MM.1S (cell line): ENCODE measurements around the gene ARHGEF10L.

Source experiments
- DNase-seq: peaks from one replicate; pipeline ENCODE4 v3.0.0-alpha.2; 2015
- H2AFZ ChIP-seq: fragments of 300-600 bp; sonication (generic); 2 replicates; pipeline ENCODE4 v1.6.0; 2016; ENCODE audit warnings: antibody characterized with exemption, low read length
- H3F3A ChIP-seq: fragments of 300-600 bp; sonication (generic); 2 replicates; pipeline ENCODE4 v1.6.1; 2016; ENCODE audit warnings: mild to moderate bottlenecking, antibody characterized with exemption, low read length, moderate library complexity, mixed read lengths; ENCODE audit not compliant: insufficient read depth
- H3K27ac ChIP-seq: fragments of 300-600 bp; sonication (generic); 2 replicates; pipeline ENCODE4 v1.5.1; 2016; ENCODE audit warnings: mild to moderate bottlenecking, low read length
- H3K27me3 ChIP-seq: fragments of 300-600 bp; sonication (generic); replicated peaks from 2 replicates; pipeline ENCODE4 v1.6.0; 2016; ENCODE audit warnings: low read length; ENCODE audit not compliant: insufficient read depth
- H3K36me3 ChIP-seq: fragments of 300-600 bp; sonication (generic); replicated peaks from 2 replicates; pipeline ENCODE4 v1.6.1; 2016; ENCODE audit warnings: mild to moderate bottlenecking, low read length, mixed read lengths; ENCODE audit not compliant: insufficient read depth
- H3K4me1 ChIP-seq: fragments of 300-600 bp; sonication (generic); 2 replicates; pipeline ENCODE4 v1.6.1; 2016; ENCODE audit warnings: low read length, mixed read lengths
- H3K4me2 ChIP-seq: fragments of 300-600 bp; sonication (generic); 2 replicates; pipeline ENCODE4 v1.6.0; 2016; ENCODE audit warnings: low read depth, low read length
- H3K4me3 ChIP-seq: fragments of 300-600 bp; sonication (generic); 2 replicates; pipeline ENCODE4 v1.5.1; 2016; ENCODE audit warnings: low read length, mixed read lengths
- H3K79me2 ChIP-seq: fragments of 300-600 bp; sonication (generic); 2 replicates; pipeline ENCODE4 v1.6.1; 2016; ENCODE audit warnings: mixed run types, low read length, mixed read lengths
- H3K9ac ChIP-seq: fragments of 300-600 bp; sonication (generic); 2 replicates; pipeline ENCODE4 v1.6.1; 2016; ENCODE audit warnings: low read length, mixed read lengths
- H3K9me2 ChIP-seq: fragments of 300-600 bp; sonication (generic); replicated peaks from 2 replicates; pipeline ENCODE4 v1.6.1; 2016; ENCODE audit warnings: mild to moderate bottlenecking, low read length, mixed read lengths; ENCODE audit not compliant: insufficient read depth
- H3K9me3 ChIP-seq: fragments of 300-600 bp; sonication (generic); replicated peaks from 2 replicates; pipeline ENCODE4 v1.6.1; 2016; ENCODE audit warnings: mild to moderate bottlenecking, low read length, mixed read lengths; ENCODE audit not compliant: insufficient read depth
- H4K20me1 ChIP-seq: fragments of 300-600 bp; sonication (generic); 2 replicates; pipeline ENCODE4 v1.6.1; 2016; ENCODE audit warnings: mild to moderate bottlenecking, low read length, moderate library complexity, mixed read lengths; ENCODE audit not compliant: insufficient read depth
- EZH2 ChIP-seq: fragments of 300-600 bp; sonication (generic); optimal IDR thresholded peaks from 2 replicates; pipeline ENCODE3; 2017; ENCODE audit warnings: low read depth, mild to moderate bottlenecking, antibody characterized with exemption, low read length, mixed read lengths
- EZH2phosphoT487 ChIP-seq: fragments of 300-600 bp; sonication (generic); IDR thresholded peaks from 2 replicates; pipeline ENCODE4 v1.6.1; 2018; ENCODE audit warnings: antibody characterized with exemption, low read length
- TF ChIP-seq, protein P1 (sequence below): fragments of 300-600 bp; sonication (generic); IDR thresholded peaks from 2 replicates; pipeline ENCODE4 v1.5.1; 2016; ENCODE audit warnings: antibody characterized with exemption, low read length, mixed read lengths

ARHGEF10L gene

GRCh38 chr1:17729248-17729647 lies 189.8 kb downstream of the ARHGEF10L start:
- Histone ChIP-seq H3K9me3 (no peaks in the 10 kb centered on the region), H3K4me1 (no peaks in the 10 kb centered on the region), H3K27me3 (peaks cover 87% of the 10 kb centered on the region), H3F3A (no peaks in the 10 kb centered on the region), H3K27ac (no peak overlapping the region), H3K9ac (no peak overlapping the region), H3K79me2 (no peaks in the 10 kb centered on the region), H3K4me2 (no peak overlapping the region), H3K36me3 (no peaks in the 10 kb centered on the region), H3K9me2 (no peaks in the 10 kb centered on the region), H2AFZ (no peak overlapping the region), H4K20me1 (no peaks in the 10 kb centered on the region), H3K4me3 (no peak overlapping the region)
- TF ChIP-seq, protein P1, sequence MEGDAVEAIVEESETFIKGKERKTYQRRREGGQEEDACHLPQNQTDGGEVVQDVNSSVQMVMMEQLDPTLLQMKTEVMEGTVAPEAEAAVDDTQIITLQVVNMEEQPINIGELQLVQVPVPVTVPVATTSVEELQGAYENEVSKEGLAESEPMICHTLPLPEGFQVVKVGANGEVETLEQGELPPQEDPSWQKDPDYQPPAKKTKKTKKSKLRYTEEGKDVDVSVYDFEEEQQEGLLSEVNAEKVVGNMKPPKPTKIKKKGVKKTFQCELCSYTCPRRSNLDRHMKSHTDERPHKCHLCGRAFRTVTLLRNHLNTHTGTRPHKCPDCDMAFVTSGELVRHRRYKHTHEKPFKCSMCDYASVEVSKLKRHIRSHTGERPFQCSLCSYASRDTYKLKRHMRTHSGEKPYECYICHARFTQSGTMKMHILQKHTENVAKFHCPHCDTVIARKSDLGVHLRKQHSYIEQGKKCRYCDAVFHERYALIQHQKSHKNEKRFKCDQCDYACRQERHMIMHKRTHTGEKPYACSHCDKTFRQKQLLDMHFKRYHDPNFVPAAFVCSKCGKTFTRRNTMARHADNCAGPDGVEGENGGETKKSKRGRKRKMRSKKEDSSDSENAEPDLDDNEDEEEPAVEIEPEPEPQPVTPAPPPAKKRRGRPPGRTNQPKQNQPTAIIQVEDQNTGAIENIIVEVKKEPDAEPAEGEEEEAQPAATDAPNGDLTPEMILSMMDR: no peak
- TF ChIP-seq EZH2phosphoT487 (no peak), EZH2 (no peak)
- DNase-seq: no peak

- no peaks in the 10 kb centered on the region for H3K36me3 ChIP-seq
- H3K9ac ChIP-seq: no peak overlapping the region
- TF ChIP-seq, protein P1: no peak
- TF ChIP-seq EZH2 (no peak), EZH2phosphoT487 (no peak)
- H3F3A ChIP-seq: no peaks in the 10 kb centered on the region
- no peaks in the 10 kb centered on the region for H3K4me1 ChIP-seq
- H3K9me2 ChIP-seq: no peaks in the 10 kb centered on the region
- H3K9me3 ChIP-seq: no peaks in the 10 kb centered on the region
- H3K79me2 ChIP-seq: no peaks in the 10 kb centered on the region
- H4K20me1 ChIP-seq: no peaks in the 10 kb centered on the region
- H3K4me2 ChIP-seq: no peak overlapping the region
- H3K27me3 ChIP-seq: peaks cover 88% of the 10 kb centered on the region
- H2AFZ ChIP-seq: no peak overlapping the region
- no peak overlapping the region for H3K4me3 ChIP-seq
- no peak for DNase-seq
- H3K27ac ChIP-seq: no peak overlapping the region
Observed at GRCh38 chr1:17729909-17730308, 190.4 kb downstream of the ARHGEF10L start.

DNA sequence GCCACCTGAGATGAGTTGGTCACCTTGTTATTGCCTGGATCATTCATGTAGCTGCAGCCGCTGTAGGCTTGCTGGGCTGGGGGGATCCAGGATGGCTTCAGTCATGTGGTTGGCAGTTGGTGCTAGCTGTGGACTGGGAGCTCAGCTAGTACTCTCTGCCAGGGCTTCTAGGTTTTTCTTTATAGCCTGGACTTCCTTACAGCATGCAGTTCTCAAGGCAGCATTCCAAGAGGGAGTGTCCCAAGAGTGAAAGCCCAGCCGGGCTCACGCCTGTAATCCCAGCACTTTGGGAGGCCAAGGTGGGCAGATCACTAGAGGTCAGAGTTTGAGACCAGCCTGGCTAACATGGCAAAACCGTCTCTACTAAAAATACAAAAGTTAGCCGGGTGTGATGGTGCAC lies 192.0 kb downstream of the ARHGEF10L start:
- H3K79me2 ChIP-seq: no peaks in the 10 kb centered on the region
- H3F3A ChIP-seq: no peaks in the 10 kb centered on the region
- no peak overlapping the region for H3K9ac ChIP-seq
- H3K9me3 ChIP-seq: no peaks in the 10 kb centered on the region
- no peak for DNase-seq
- no peaks in the 10 kb centered on the region for H3K36me3 ChIP-seq
- H3K4me3 ChIP-seq: no peak overlapping the region
- peaks cover 88% of the 10 kb centered on the region for H3K27me3 ChIP-seq
- no peak overlapping the region for H2AFZ ChIP-seq
- no peaks in the 10 kb centered on the region for H3K9me2 ChIP-seq
- H4K20me1 ChIP-seq: no peaks in the 10 kb centered on the region
- no peak for TF ChIP-seq EZH2phosphoT487
- H3K27ac ChIP-seq: no peak overlapping the region
- H3K4me1 ChIP-seq: no peaks in the 10 kb centered on the region
- no peak overlapping the region for H3K4me2 ChIP-seq

DNA sequence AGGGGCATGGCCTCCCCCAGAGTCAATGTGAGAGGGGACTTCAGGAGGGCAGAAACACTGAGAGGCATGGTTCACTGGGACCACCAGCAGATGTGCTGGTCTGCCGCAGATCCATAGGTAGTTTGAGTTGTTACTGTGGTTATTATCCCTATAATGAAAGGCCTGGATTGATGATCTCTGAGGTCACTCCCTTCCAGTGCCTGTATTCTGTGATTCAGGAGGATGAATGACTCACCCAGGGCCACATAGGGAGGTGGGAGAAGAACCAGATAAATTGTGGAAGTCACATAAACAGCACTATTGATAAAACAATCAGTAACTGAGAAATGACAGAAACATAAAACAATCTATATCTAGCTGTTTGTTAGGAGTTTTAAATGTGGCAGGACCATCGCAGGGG lies 193.0 kb downstream of the ARHGEF10L start:
- H3K4me1 ChIP-seq: no peaks in the 10 kb centered on the region
- H3K36me3 ChIP-seq: no peaks in the 10 kb centered on the region
- no peaks in the 10 kb centered on the region for H3K9me3 ChIP-seq
- H3F3A ChIP-seq: no peaks in the 10 kb centered on the region
- H3K9me2 ChIP-seq: no peaks in the 10 kb centered on the region
- no peak overlapping the region for H2AFZ ChIP-seq
- TF ChIP-seq, protein P1: no peak
- TF ChIP-seq EZH2phosphoT487 (no peak), EZH2 (no peak)
- no peaks in the 10 kb centered on the region for H4K20me1 ChIP-seq
- H3K9ac ChIP-seq: no peak overlapping the region
- H3K4me3 ChIP-seq: no peak overlapping the region
- H3K27me3 ChIP-seq: peaks cover 91% of the 10 kb centered on the region
- H3K79me2 ChIP-seq: no peaks in the 10 kb centered on the region
- no peak overlapping the region for H3K27ac ChIP-seq
- no peak overlapping the region for H3K4me2 ChIP-seq
- DNase-seq: no peak
